C1 segment of cervical spinal cord (tissue), 14 donors: ENCODE measurements around the gene SPATA1.

ENCODE experiments used
- DNase-seq, 14 donors: peaks; one replicate each; lab custom pipeline; 2025; lab: John Stamatoyannopoulos, UW

SPATA1 gene

DNA sequence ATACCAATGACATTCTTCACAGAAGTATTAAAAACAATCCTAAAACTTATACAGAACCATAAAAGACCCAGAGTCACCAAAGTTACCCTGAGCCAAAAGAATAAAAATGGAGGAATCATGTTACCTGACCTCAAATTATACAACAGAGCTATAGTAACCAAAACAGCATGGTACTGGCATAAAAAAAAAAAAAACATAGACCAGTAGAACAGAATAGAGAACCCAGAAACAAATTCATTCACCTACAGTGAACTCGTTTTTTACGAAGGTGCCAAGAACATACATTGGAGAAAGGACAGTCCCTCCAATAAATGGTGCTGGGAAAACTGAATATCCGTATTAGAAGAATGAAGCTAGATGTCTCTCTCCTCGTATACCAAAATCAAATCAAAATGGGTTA is 2.8 kb downstream of the SPATA1 start:
- DNase-seq = no peak

DNA sequence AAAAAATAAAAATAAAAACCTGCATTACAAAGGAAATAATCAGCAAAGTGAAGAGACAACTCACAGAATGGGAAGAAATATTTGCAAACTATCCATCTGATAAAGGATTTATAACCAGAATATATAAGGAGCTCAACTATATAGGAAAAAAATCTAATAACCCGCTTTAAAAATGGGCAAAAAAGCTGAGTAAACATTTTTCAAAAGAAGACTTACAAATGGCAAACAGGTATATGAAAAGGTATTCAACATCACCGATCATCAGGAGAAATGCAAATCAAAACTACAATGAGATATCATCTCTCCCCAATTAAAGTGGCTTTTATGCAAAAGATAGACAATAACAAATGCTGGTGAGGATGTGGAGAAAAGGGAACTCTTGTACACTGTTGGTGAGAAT is 4.0 kb downstream of the SPATA1 start:
- DNase-seq = no peak

DNA sequence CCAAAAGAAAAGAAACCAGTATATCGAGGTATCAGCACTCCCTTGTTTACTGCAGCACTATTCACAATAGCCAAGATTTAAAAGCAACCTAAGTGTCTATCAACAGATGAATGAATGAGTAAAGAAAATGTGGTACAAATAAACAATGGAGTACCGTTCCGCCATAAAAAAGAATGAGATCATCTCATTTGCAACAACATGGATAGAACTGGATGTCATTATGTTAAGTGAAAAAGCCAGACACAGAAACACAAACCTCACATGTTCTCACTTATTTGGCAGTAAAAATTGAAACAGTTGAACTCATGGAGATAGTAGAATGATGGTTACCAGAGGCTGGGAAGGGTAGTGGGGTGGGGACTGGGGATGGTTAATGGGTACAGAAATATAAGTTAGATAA is 4.5 kb downstream of the SPATA1 start:
- no peak for DNase-seq

DNA sequence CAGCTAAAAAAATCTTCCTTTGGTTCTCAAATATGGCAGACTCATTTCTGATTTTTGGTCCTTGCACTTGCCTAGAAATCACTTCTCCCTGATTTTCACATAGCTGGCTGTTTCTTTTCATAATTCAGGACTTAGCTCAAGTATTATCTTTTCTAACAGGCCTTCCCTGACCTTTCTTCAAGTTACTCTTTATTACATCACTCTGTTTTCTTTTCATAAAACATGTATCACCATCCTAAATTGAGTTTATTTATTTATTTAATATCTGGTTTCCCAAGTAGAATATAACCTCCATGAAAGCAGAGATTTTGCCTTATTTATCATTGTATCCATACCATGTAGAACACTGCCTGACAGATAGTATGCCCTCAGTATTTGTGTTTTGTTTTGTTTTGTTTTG is 18.4 kb downstream of the SPATA1 start:
- no peak for DNase-seq

DNA sequence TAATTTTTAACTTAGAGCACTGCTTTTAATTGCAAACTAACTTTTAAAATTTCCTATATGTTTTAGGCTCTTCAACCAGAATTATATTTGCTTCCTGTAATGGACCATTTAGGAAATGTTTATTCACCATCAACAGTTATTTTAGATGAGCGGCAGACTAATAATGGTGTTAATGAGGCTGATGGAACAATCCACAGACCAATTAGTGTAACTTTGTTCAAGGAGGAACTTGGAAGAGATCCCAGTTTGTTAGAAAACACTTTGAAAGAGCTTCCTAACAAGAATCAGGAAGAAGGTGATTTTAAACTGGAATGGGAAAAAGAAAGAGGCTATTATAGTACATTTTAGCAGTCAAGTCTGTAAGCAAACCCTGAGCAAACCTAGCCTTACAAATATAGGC is 19.6 kb downstream of the SPATA1 start:
- no peak for DNase-seq

DNA sequence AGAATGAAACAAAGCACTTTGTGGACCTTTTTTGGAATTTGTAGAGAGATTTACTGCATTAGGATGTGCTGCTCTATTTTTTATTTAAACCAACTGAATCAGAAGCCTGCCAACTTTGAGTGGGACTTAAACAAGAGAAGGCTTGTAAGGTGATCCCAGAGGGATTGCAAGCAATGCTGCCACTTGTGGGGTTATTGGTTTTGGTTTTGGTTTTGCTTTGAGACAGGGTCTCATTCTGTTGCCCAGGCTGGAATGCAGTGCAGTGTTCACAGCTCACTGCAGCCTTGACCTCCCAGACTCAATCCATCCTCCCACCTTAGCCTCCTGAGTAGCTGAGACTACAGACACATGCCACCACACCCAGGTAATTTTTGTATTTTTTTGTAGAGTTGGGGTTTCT is 32.4 kb downstream of the SPATA1 start:
- no peak for DNase-seq

DNA sequence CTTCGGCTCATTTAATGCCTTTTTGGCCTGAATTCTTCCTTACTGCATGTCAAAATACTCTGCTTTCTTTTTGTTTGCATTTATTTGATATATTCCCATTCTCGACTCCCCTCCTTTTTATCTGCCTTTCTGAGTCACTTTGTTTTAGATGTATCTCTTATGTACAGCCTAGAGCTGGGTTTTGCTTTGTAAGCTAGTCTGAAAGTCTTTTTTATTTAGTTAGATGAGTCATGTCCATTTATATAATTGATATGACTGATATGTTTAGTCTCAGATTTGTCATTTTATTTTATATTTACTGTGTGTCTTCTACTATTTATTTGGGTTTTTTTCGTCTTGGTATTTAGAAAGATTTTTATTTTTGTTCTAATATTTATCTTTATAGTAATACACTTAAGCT is 33.8 kb downstream of the SPATA1 start:
- DNase-seq = no peak

DNA sequence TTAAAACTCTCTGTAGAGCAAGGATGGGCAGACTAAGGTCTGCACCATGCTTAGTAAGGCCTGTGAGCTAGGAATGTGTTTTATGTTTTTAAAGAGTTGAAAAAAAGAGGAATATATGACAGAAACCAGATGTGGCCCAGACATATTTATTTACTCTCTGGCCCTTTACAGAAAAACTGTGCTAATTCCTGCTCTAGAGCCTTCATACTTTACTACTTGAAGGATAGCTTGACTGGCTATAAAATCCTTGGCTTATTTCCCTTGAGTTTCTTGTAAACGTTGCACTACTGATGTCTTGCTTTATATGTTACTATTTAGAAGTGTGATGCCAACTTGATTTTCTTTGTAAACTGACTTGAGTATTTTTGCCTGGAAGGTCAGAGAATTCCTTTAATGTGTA is 34.6 kb downstream of the SPATA1 start:
- DNase-seq = no peak

DNA sequence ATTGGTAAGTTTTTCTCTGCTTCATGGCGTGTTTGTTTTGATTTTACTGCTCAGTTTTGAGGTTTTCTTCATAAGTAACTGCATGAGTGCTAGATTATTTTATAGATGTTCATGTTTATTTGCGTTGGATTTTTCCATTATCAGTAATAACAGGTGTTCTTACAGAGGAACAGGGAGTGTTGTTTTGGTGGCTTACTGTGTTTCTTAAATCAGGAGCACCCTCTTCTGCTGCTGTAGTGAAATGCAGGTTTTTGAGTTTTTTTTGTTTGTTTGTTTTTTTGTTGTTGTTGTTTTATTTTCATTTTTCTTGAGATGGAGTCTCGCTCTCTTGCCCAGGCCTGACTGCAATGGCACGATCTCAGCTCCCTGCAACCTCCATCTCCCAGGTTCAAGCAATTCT is 35.5 kb downstream of the SPATA1 start:
- DNase-seq = no peak

DNA sequence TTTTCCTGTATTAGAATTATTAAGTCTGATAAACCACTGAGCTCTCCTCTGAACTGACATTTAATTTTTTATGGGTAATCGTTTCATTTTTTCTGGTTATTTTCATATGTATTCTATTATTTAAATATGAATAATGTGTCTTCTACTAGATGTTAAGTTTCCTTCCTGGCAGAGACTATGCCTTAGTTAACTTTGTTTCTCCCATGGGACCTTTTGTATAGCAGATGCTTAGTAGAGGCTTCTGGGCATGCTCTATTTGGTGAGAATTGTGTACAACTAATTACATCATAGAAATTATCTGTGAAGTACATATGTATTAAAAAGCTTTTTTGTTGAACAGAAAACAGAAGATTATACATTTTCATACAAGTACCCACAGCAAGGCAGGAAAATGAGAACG is 44.6 kb downstream of the SPATA1 start:
- DNase-seq = no peak

DNA sequence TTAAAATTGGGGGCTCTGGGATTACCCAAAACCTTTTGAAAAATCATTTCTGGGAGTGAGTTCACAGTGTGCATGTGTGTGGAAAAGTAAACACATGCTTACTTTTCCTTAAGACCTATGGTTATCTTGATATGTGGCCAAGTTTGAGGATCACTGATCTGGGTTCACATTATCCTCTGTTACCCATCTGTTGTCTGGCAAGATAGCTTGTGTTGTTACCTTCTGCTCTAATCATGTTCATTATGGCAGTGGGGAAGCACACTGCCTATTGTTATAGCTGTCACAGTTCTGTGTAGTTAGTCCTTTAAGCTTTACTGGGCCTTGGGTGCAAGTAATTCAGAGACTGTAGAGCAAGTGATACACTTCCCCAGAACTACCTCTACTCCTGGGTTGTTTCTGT is 63.0 kb downstream of the SPATA1 start:
- DNase-seq = peak in 1 of 14 donors; percentile 84

DNA sequence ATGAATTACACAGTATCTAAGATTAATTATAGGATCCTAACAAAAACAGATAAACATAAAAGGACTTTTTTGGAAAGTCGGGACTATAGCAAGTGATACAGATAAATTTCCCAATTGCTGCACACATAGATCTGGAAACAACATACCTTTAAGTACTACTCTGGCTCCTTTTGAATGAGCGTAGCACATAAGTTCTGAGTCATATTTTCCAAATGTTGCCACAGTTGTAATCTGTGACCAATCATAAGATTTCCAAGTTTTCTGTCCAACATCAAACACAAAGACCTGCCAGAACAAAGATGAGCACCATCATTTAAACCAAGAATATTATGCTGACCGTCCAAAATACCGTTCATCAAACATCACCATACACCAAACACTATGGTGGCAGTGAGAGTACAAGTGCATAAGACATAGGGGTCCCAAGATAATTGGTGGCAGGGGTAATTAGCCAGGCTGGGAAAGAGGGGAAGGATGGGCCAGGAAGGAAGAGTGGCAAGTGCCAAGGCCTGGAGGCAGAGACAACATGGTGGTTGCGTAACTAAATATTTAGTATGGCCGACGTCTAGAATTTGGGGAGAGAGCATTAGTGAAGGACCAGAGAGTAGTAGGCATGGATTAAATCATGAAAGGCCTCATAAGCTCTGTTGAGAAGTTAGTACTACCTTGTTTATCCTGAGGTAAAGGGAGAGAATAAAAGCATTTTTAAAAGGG is 64.4 kb downstream of the SPATA1 start:
- DNase-seq = no peak

DNA sequence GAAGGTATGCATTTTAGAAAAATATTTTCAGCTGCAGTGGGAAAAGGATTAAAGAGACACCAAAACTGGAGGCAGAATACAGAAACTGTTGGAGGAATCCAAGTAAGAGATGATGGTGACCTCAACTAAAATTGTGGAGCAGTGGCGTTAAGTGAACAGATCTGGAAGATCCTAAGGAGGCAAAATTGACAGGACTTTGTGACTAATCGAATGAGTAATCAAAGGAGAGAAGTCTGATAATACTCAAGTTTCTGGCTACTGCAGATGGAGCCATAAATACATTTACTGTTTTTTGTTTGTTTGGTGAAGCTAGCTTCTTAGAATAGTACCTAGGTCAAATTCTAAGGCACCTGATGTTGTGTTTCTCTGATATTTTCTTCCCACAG is 65.0 kb downstream of the SPATA1 start:
- DNase-seq = no peak

DNA sequence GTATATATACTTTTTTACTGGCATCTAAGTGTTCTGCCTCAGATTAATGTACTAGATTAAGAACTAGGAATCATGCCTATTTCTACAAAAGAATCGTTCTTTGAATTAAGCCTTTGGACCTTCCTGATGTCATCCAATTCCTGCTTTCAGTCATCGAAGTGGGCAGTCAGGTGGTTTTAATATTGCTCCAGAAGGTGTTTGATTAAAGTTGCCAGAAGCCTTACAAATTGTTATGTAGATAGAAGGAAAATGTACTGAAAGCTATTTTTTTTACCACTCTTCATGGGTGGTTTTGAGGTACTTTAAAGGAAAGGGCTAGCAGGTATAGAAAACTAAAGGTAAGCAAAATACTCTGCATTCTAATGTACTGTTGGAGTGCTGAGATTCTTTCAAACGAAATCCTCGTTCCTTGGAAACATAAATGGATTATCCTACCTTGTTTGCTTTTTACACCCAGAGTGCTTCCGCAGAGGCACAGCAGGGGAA is 67.3 kb downstream of the SPATA1 start:
- DNase-seq = no peak

DNA sequence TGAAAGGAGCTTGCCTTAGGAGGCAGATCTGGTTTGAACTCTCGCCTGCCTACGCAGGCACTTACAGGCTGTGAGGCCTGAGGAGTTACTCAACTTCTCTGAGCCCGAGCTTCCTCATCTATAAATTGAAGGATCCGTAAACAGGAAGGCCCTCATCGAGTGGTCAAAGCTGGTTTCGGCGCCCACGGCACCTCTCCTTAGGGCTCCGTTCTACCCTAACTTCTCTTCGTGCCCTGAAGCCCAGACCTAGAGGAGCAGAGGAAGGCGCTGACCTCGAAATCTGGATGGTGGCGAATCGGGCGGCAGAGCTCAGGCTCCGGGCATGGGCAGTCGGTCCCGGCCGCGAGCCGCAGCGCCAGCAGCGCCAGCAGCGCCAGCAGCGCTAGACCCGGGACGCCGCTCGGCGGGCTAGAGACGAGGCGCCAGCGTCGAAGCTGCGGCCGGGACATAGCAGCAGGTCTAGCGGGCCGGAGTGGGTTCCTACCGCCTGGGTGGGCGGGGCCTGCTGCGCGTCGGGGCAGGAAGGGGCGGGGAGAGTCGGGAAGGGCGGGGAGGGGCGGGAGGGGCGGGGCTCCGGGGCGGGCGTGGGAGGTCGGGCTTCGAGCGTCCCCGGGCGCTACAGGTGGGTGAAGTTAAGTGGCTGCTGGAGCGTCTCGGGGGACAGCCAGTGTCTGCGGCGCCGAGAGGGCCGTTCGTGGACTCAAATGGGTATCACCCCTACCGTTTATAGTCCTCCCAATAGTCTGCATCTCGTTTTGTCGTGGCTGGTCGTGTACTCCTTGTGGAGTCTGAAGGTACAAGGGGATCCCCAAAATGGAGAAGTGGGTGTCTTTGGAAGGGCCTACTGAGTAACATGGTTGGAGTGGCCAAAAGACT is 68.0 kb downstream of the SPATA1 start, which contains the start of gene CTBS:
Gene CTBS, minus strand, starts transcription at position 474 of the 876 bp plus-strand sequence. Its CDS starts 25 bp downstream, at position 449.
- DNase-seq = peak; percentile 7 to 85 (median 71)

DNA sequence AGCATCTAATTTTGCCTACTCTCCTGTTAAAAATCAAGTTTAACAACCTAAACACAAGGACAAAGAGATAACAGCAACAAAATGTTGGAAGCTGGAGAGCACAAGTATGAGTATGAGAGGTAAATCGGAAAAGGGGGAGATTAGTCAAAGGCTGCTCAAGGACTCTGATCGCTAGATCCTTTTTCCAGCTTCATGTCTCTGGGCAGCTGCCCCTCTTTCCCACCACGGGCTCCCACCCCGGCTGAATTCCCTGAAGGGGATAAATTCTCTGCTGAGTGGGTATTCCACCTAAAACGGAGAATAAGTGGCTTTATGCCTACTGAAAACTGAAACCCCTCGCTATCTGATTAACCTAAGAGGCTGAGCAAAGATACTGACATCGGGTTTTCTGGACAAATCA is 68.8 kb downstream of the SPATA1 start:
- no peak for DNase-seq

DNA sequence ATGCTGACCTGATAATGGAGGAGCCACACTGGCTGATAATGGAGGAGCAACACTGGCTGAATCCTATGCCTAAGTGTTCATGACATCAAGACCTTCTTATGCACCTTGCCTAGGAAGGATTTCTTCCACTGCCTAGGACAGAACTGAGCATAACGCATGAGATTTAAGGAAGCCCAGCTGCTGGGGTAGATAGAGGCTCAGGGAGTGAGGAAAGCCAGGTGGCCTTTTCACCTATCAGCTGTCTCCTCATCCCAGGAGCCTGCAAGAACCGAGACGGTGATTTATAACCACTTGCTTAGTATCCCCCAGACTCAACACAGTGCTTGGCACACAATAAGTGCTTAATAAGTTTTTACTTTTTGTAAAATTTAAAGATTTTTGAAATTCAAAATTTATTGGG is 75.5 kb downstream of the SPATA1 start:
- DNase-seq = no peak

DNA sequence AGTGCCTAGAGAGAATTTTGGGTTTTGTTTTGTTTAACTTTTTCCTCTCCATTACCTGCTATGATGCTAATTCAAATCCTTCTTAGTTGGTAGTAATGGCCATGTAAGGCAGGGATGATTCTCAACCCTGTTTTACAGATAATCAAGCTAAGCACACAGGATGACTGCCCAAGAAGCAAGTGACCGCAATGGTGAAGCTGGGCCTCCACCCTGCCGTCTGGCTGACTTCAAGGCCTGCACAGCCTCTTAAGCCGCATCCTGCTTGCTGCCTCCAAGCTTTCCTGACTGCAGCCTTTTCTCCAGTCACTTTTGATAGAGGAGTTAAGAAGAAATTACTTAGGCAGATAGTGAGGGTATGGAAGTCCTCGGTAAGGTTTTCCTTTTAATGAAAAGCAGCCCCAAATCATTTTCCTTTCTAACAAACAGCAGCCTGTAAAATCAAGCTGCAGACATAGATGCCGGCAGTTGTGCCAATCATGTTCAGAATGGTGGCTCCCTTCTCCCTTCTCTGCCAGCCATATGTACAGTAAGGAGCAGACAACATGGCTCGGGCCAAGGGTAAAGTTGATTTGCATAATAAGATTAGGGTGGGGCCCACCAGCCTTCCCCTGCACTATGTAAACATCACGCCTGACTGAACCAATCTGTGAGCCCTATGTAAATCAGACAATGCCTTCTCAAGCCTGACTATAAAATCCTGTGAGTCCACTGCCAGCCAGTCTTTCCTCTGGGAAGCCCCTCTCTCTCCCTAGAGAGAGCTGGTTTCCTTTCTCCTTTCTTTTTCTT is 76.8 kb downstream of the SPATA1 start:
- no peak for DNase-seq

DNA sequence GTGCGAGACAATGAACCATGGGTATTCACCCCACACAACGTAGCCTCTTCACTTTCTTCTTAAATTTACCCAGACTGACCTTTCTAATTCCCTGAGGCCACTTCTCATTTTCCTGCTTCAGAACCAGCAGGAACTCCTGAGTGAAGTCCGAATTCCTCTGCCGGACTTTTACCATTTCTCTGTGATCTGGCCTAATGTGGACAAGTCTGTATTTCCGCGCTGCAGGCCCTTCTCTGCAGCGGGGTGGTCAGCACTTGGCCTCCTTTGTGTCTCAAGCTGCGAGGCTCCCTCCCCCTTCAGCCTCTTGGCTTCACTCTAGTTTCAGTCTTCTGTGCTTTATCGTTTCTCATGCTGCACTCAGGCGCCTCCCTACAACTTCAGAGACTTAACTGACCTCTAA is 77.5 kb downstream of the SPATA1 start:
- DNase-seq = no peak

DNA sequence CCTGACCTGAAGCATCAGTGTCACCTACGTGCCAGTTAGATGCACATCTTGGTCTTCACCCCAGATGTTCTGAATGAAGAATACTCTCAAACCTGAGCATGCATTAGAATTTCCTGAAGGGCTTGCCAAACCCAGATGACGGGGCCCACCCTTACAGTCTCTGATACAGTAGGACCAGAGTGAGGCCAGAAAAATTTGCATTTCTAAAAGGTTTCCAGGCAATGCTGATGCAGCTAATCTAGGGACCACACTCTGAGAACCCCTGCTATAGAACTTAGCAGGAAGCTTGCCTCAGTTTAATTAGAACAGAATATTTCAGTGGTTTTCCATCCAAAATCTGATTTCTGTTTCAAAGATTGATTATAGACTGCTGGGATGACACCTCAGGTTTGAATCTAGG is 77.9 kb downstream of the SPATA1 start:
- no peak for DNase-seq

DNA sequence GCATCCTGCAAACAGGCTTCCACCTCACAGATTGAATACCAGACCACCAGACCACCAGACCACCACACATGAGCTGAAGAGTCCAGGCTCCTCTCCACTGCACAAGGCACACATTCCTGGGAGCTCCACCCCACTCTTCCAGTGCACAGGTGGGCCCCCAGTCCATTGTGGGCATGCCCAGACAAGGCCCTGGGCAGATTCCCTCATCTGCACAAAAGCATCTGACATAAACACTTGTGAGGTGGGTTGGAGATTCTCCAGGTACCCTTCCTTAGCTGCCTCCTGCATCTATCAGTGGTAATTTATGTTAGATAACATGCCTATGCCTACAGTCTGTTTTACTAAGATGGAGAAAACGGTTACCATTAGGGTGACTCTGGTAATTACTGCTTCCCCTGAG is 79.6 kb downstream of the SPATA1 start:
- DNase-seq = no peak

DNA sequence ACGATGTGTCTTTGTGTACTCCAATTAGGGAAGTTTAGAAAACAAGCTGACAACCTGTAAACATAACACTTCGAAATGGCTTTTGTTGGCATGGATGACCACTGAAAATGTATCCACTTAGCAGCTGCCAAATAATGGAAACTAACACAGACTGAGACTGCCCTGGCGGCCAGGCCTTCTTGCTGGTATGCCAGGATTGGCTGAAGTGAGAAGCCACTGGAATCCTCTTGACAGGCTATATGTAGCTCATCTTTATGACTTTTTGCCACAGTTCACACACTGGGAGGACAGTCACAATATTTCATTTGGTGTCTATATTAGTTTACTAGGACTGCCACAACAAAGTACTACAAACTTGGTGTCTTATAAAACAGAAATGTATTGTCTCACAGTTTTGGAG is 80.9 kb downstream of the SPATA1 start:
- DNase-seq = no peak
